H1 (cell line): ENCODE measurements around the gene TCEAL4. TPM values are rescaled to one million over a fixed set of nuclear protein-coding genes. Genes with fewer than 3 reads are reported as not detected.

Source experiments
- CTCF ChIA-PET: fragments of 300-600 bp; sonication (Branson Sonifier 250); formaldehyde crosslinking; loops from one replicate; lab custom pipeline; 2021; ENCODE audit not compliant: partially characterized antibody; lab: Charles Lee
- POLR2A ChIA-PET: fragments of 300-600 bp; sonication (Branson Sonifier 250); formaldehyde crosslinking; loops from one replicate; lab custom pipeline; 2021; ENCODE audit warnings: inconsistent platforms; ENCODE audit not compliant: partially characterized antibody; lab: Charles Lee
- DNase-seq, 2 experiments: peaks; one replicate each; pipeline versions ENCODE4 v3.0.0 to v3.0.0-alpha.2; 2010 to 2022; ENCODE audit warnings: low spot score in 2 of 2, low read depth in 1 of 2, mixed read lengths in 1 of 2
- FAIRE-seq: peaks from 2 replicates; lab custom pipeline; 2011; peaks lifted over from hg19 to GRCh38; lab: Jason Lieb, UNC
- H2AFZ ChIP-seq: 2 replicates; pipeline ENCODE4 v1.8.1; 2012; ENCODE audit warnings: low read length, inconsistent platforms
- H2AK5ac ChIP-seq: 2 replicates; pipeline ENCODE4 v1.6.1; 2013; ENCODE audit warnings: low read depth, low read length
- H2BK120ac ChIP-seq: replicated peaks from 2 replicates; pipeline ENCODE3; 2013; ENCODE audit warnings: low read depth, low read length, inconsistent platforms
- H2BK12ac ChIP-seq: 2 replicates; pipeline ENCODE4 v1.6.1; 2013; ENCODE audit warnings: low read depth, low read length
- H2BK15ac ChIP-seq: 2 replicates; pipeline ENCODE4 v1.6.1; 2013; ENCODE audit warnings: low read length
- H2BK20ac ChIP-seq: 2 replicates; pipeline ENCODE4 v1.6.1; 2013; ENCODE audit warnings: low read length
- H2BK5ac ChIP-seq: 2 replicates; pipeline ENCODE4 v1.6.1; 2013; ENCODE audit warnings: low read depth, low read length
- H3K14ac ChIP-seq: 2 replicates; pipeline ENCODE4 v1.6.1; 2013; ENCODE audit warnings: inconsistent platforms; ENCODE audit not compliant: insufficient read length
- H3K18ac ChIP-seq: 2 replicates; pipeline ENCODE4 v1.6.1; 2013; ENCODE audit warnings: low read length; ENCODE audit errors: extremely low read depth
- H3K23ac ChIP-seq: 2 replicates; pipeline ENCODE4 v1.6.1; 2013; ENCODE audit warnings: inconsistent platforms; ENCODE audit not compliant: insufficient read length
- H3K23me2 ChIP-seq: 2 replicates; pipeline ENCODE4 v1.6.1; 2013; ENCODE audit warnings: low read depth, low read length
- H3K27ac ChIP-seq: 2 replicates; pipeline ENCODE4 v1.6.1; 2011; ENCODE audit warnings: low read depth, low read length, inconsistent platforms
- H3K27me3 ChIP-seq, 4 experiments: replicated peaks in 1 of 4; 1 replicate in 1 of 4; 2 replicates in 3 of 4; pipeline versions ENCODE4 v1.6.1 to v1.8.1; 2011 to 2013; ENCODE audit warnings: low read length in 3 of 4, mild to moderate bottlenecking in 3 of 4, inconsistent platforms in 2 of 4, mixed read lengths in 2 of 4, moderate library complexity in 1 of 4; ENCODE audit not compliant: control insufficient read depth in 3 of 4, insufficient read depth in 3 of 4; ENCODE audit errors: extremely low read depth in 1 of 4
- H3K36me3 ChIP-seq, 4 experiments: 2 replicates each; pipeline versions ENCODE4 v1.6.1 to v1.8.1; 2011 to 2013; ENCODE audit warnings: mild to moderate bottlenecking in 4 of 4, low read length in 3 of 4, moderate library complexity in 2 of 4, control low read depth in 1 of 4, inconsistent platforms in 1 of 4; ENCODE audit not compliant: insufficient read depth in 4 of 4, control insufficient read depth in 2 of 4
- H3K4ac ChIP-seq: replicated peaks from 2 replicates; pipeline ENCODE3; 2013; ENCODE audit warnings: low read length, low read depth, mixed read lengths, inconsistent platforms; ENCODE audit not compliant: insufficient read length
- H3K4me1 ChIP-seq, 4 experiments: replicated peaks in 1 of 4; 1 replicate in 1 of 4; 2 replicates in 3 of 4; pipeline versions ENCODE4 v1.6.1 to v1.8.1; 2011 to 2013; ENCODE audit warnings: low read length in 3 of 4, inconsistent platforms in 2 of 4, mixed read lengths in 1 of 4; ENCODE audit not compliant: insufficient read depth in 4 of 4, control insufficient read depth in 3 of 4
- H3K4me2 ChIP-seq, 2 experiments: 2 replicates each; pipeline versions ENCODE4 v1.6.1 to v1.8.1; 2011 to 2013; ENCODE audit warnings: low read depth in 2 of 2, low read length in 2 of 2, control low read depth in 1 of 2, inconsistent platforms in 1 of 2, mild to moderate bottlenecking in 1 of 2; ENCODE audit not compliant: insufficient read depth in 1 of 2
- H3K4me3 ChIP-seq, 4 experiments: fragments of 200-600, 300-600 bp in 1 of 4; sonication (generic), shearing (Covaris generic), sonication (Bioruptor Twin) in 1 of 4; 2 replicates each; pipeline versions ENCODE4 v1.5.1 to v1.8.1; 2011 to 2016; ENCODE audit warnings: low read length in 4 of 4, low read depth in 3 of 4, control low read depth in 2 of 4, inconsistent platforms in 2 of 4, mild to moderate bottlenecking in 2 of 4, mixed read lengths in 1 of 4, moderate library complexity in 1 of 4; ENCODE audit not compliant: insufficient read depth in 2 of 4; ENCODE audit errors: extremely low read depth in 1 of 4
- H3K56ac ChIP-seq: replicated peaks from 2 replicates; pipeline ENCODE3; 2013; ENCODE audit warnings: low read depth, mild to moderate bottlenecking, mixed read lengths, low read length, inconsistent platforms; ENCODE audit not compliant: insufficient read length
- H3K79me1 ChIP-seq: 2 replicates; pipeline ENCODE4 v1.6.1; 2013; ENCODE audit warnings: low read depth, low read length, control low read depth
- H3K79me2 ChIP-seq, 2 experiments: 2 replicates each; pipeline versions ENCODE4 v1.6.1 to v1.8.1; 2012 to 2013; ENCODE audit warnings: low read length in 2 of 2, mild to moderate bottlenecking in 2 of 2, inconsistent platforms in 1 of 2; ENCODE audit not compliant: insufficient read depth in 2 of 2, control insufficient read depth in 1 of 2
- H3K9ac ChIP-seq, 4 experiments: replicated peaks in 1 of 4; 1 replicate in 1 of 4; 2 replicates in 3 of 4; pipeline versions ENCODE4 v1.6.1 to v1.8.1; 2011 to 2013; ENCODE audit warnings: low read depth in 3 of 4, low read length in 3 of 4, control low read depth in 2 of 4, mild to moderate bottlenecking in 2 of 4, moderate library complexity in 2 of 4, inconsistent platforms in 1 of 4; ENCODE audit errors: extremely low read depth in 1 of 4
- H3K9me3 ChIP-seq, 2 experiments: 2 replicates each; pipeline versions ENCODE4 v1.6.1 to v1.8.1; 2012 to 2013; ENCODE audit warnings: mild to moderate bottlenecking in 2 of 2, moderate library complexity in 2 of 2, control low read depth in 1 of 2, inconsistent platforms in 1 of 2, low read depth in 1 of 2, low read length in 1 of 2, mixed read lengths in 1 of 2; ENCODE audit not compliant: insufficient read depth in 2 of 2
- H4K20me1 ChIP-seq, 2 experiments: replicated peaks in 1 of 2; 2 replicates each; pipeline versions ENCODE3 to v1.8.1; 2011 to 2013; ENCODE audit warnings: inconsistent platforms in 2 of 2, low read length in 2 of 2, mild to moderate bottlenecking in 1 of 2; ENCODE audit not compliant: insufficient read depth in 2 of 2, control insufficient read depth in 1 of 2
- H4K5ac ChIP-seq: 2 replicates; pipeline ENCODE4 v1.6.1; 2013; ENCODE audit warnings: low read length, low read depth, mixed read lengths, inconsistent platforms; ENCODE audit not compliant: insufficient read length
- H4K8ac ChIP-seq: 2 replicates; pipeline ENCODE4 v1.8.0; 2013; ENCODE audit warnings: mild to moderate bottlenecking, moderate library complexity, low read length, inconsistent platforms; ENCODE audit not compliant: insufficient read depth; ENCODE audit errors: extremely low read depth
- H4K91ac ChIP-seq: replicated peaks from 2 replicates; pipeline ENCODE3; 2013; ENCODE audit warnings: low read length, mixed read lengths, inconsistent platforms; ENCODE audit not compliant: insufficient read length
- BRCA1 ChIP-seq: IDR thresholded peaks from 2 replicates; pipeline ENCODE4 v1.6.1; 2012; ENCODE audit warnings: low read depth, low read length, improper control_type of control experiment
- CBX5 ChIP-seq: fragments of 300-800, 300-1000 bp; sonication (generic); IDR thresholded peaks from 2 replicates; pipeline ENCODE4 v1.7.1; 2016; ENCODE audit warnings: antibody characterized with exemption, low read length, low read depth
- GTF2F1 ChIP-seq: IDR thresholded peaks from 2 replicates; pipeline ENCODE4 v1.6.1; 2012; ENCODE audit warnings: low read depth, low read length, improper control_type of control experiment, borderline replicate concordance
- MAFK ChIP-seq: IDR thresholded peaks from 2 replicates; pipeline ENCODE4 v1.6.1; 2012; ENCODE audit warnings: low read depth, mild to moderate bottlenecking, improper control_type of control experiment, low read length
- NRF1 ChIP-seq: IDR thresholded peaks from 2 replicates; pipeline ENCODE4 v1.6.1; 2011; ENCODE audit warnings: mild to moderate bottlenecking, low read depth, low read length, improper control_type of control experiment
- SRF ChIP-seq: IDR thresholded peaks from 2 replicates; pipeline ENCODE4 v1.6.1; 2011; ENCODE audit warnings: mild to moderate bottlenecking, low read depth, low read length, moderate library complexity
- TAF7 ChIP-seq: optimal IDR thresholded peaks from 2 replicates; pipeline ENCODE3; 2011; ENCODE audit warnings: low read depth, mild to moderate bottlenecking, inconsistent platforms, low read length, moderate library complexity, borderline replicate concordance
- WGBS, 2 experiments: shearing (Covaris generic) in 1 of 2; methylation state at CpG; one replicate each; pipeline versions ENCODE4 v1.1.6 to v1.1.7; 2013 to 2015; ENCODE audit warnings: low lambda C conversion rate in 2 of 2, mixed read lengths in 2 of 2, inconsistent platforms in 1 of 2, low coverage in 1 of 2, missing lambda C conversion rate in 1 of 2; ENCODE audit not compliant: insufficient replicate concordance in 2 of 2, insufficient coverage in 1 of 2, insufficient read length in 1 of 2; ENCODE audit errors: extremely low coverage in 1 of 2, missing lambda C conversion rate in 1 of 2; 5-methylcytosine and 5-hydroxymethylcytosine counted together
- polyA plus RNA-seq, 7 experiments: library from polyadenylated mRNA; depleted of rRNA in 3 of 7; stranded (reverse) in 5 of 7; unstranded in 2 of 7; fragments of >200 nt in 5 of 7; fragments of 200-250 nt in 2 of 7; gene quantifications; 1 replicate in 5 of 7; 2 replicates in 1 of 7; 4 replicates in 1 of 7; pipeline versions ENCODE4 v1.2.1 to v1.2.3, GENCODE V29; 2011 to 2013; ENCODE audit warnings: missing spikeins in 2 of 7, mixed read lengths in 2 of 7
- total RNA-seq: library from RNA; stranded (reverse); fragmentation: NEBNext Ultra II Directional; extraction: Animal tissue kit (Norgen Biotek cat#: 25700); gene quantifications from 2 replicates; pipeline ENCODE4 v1.2.1, GENCODE V29; 2021

TCEAL4 gene
- total and polyA plus RNA-seq, 2 of the 8 experiments (the other 6 are each of a cell fraction or from before 2014, with no cell fraction given): 10.1 to 53.0 TPM

DNA sequence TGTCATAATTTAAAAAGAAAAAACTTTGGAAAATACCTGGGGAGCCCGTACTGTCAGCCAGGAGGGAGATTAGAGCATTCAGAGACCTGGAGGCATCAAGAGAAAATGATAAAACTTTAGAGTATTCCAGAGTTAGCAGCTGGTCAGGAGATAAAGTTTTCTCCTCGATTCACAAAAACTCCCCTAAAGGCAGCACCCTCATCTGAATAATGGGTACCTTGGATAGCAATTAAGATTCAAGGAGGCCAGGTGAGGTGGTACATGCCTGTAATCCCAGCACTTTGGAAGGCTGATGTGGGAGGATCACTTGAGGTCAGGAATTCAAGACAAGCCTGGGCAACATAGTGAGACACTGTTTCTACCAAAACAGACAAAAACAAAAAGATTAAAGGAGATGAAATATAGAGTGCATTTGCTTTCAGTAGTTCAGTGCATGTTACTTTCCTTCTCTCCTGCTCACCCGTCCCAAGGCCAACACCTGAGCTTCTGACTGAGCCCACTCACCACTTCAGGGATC lies 47.4 kb upstream of the TCEAL4 start:
- no peak overlapping the region for H3K27ac ChIP-seq
- no peak overlapping the region for H3K14ac ChIP-seq
- no peaks in the 10 kb centered on the region for H4K20me1 ChIP-seq
- TF ChIP-seq TAF7 (no peak), BRCA1 (no peak), GTF2F1 (no peak), SRF (no peak), NRF1 (no peak), MAFK (no peak), CBX5 (no peak)
- WGBS, 2 experiments: 78% methylated on average over 3 of the region's 3 CpGs; no CpG with 5 or more reads in 1 of the 2 experiments
- no peak overlapping the region for H2AFZ ChIP-seq
- ChIA-PET CTCF (no interaction called here), POLR2A (no interaction called here)
- H3K4me3 ChIP-seq: no peak overlapping the region
- no peak overlapping the region for H3K23ac ChIP-seq
- no peak overlapping the region for H4K8ac ChIP-seq
- H3K79me2 ChIP-seq: no peaks in the 10 kb centered on the region
- H2BK5ac ChIP-seq: no peak overlapping the region
- H3K27me3 ChIP-seq: no peaks in the 10 kb centered on the region
- no peaks in the 10 kb centered on the region for H3K79me1 ChIP-seq
- H3K18ac ChIP-seq: no peak overlapping the region
- H2BK120ac ChIP-seq: no peak overlapping the region
- no peak overlapping the region for H2BK15ac ChIP-seq
- H3K4me2 ChIP-seq: no peak overlapping the region
- FAIRE-seq (no peak), DNase-seq (no peak)
- H2AK5ac ChIP-seq: no peak overlapping the region
- H3K9ac ChIP-seq: no peak overlapping the region
- H4K5ac ChIP-seq: no peak overlapping the region
- H2BK20ac ChIP-seq: no peak overlapping the region
- H3K4ac ChIP-seq: no peak overlapping the region
- H3K23me2 ChIP-seq: no peaks in the 10 kb centered on the region
- no peak overlapping the region for H4K91ac ChIP-seq
- H3K56ac ChIP-seq: no peak overlapping the region
- no peak overlapping the region for H2BK12ac ChIP-seq
- H3K36me3 ChIP-seq: no peaks in the 10 kb centered on the region
- H3K4me1 ChIP-seq: no peaks in the 10 kb centered on the region
- H3K9me3 ChIP-seq: no peaks in the 10 kb centered on the region
